ENCODE data around the gene ALDH7A1.

Gene ALDH7A1

DNA sequence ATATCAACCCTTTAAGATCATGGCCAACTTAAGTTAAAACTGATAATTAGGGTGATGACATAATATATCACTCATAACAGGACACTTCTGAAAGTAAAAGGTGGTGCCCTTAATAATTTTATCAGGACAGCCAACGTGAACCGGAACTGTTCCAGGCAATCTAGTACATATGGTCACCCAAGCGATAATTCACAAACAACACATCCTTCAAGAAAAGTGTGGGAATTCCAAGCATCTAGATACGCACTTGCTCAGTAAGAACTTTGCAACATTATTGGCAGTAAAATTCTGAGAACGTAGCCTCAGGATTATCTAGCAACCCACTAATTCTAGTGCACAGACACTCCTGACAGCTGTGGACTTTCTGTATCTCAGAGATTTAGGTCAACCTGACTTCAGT lies 85.7 kb downstream of the ALDH7A1 start:
- DNase-seq (ENCODE audit: extremely low read depth in 1 of 2, low read depth in 1 of 2) = no peak

DNA sequence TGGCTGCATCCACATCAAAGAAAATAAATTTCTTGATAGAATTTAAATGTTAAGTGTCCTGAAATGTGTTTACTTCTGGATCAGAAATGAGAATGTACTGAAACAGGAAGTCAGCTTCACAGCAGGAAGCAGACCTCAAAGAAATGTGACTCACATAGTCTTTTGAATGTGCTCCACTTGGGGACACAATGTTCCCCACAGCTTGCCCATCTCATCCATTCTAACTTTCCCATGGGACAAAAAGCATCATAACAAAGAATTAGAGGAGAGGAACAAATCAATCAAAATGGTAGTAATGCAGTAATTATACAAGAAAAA lies 86.1 kb downstream of the ALDH7A1 start:
- no peak for DNase-seq (ENCODE audit: extremely low read depth in 1 of 2, low read depth in 1 of 2)

DNA sequence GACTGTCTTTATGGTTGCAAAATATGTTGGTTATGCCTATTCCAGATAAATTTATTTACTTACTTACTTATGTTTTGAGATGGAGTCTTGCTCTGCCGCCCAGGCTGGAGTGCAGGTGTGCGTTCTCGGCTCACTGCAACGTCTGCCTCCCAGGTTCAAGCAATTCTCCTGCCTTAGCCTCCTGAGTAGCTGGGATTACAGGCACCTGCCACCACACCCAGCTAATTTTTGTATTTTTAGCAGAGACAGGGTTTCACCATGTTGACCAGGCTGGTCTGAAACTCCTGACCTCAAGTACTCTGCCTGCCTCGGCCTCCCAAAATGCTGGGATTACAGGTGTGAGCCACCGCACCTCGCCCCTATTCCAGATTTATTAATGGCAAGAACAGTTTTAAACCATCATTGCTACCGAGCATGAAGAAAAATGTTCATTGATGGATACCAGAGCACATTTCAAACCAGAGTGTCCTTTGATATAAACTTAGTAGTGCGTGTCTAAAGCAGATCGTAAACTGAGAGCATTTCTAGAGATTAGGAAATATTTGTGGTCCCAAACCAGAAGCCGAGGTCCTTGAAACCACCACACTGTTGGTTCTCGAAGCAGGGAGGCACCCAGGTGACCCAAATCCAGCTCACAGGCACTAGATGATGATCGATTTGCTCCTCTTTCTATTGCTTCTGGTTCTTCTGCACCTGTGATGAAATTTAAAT lies 86.6 kb downstream of the ALDH7A1 start:
- DNase-seq (ENCODE audit: extremely low read depth in 1 of 2, low read depth in 1 of 2) = no peak

DNA sequence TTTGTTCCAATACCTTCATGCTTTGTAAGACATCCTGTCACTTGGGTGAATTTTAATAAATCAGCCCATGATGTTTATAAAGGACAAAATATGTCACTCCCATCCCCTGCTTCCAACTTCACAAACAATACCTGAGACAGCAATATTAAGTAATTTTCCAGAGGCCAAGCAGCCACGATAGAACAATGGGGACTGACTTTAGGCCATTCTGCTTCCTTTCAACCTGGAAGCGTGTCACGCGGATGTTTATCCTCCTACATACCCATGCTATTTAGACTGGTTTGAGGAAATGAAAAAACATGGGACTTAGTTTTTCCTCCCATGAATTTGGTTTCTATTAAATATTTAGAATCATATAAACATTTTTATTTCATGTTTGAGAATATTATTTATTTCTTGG lies 88.9 kb downstream of the ALDH7A1 start:
- no peak for DNase-seq (ENCODE audit: extremely low read depth in 1 of 2, low read depth in 1 of 2)

DNA sequence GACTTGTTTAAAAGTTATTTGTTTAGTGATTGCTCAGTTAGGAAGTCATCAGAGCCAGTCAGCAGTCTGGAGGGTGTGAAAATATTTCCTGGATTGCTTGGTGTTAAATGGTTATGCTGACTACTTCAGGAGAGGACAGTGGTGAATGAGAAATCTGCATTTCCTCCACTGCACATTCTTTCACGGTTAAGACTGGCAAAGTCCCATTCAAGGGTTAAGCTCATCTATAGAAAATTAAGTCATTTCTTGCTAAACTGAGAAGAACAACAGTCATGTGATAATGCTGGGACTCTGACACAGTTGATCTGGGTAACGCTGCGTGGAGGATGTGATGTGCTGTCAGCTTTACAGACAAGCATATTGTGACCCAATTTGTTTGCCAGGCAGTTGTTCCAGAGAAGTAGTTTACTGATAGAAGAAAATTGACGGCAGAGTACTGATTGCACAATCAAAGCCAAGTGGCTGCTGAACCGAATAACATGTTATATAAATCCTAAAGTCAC lies 91.4 kb downstream of the ALDH7A1 start:
- no peak for DNase-seq (ENCODE audit: extremely low read depth in 1 of 2, low read depth in 1 of 2)

DNA sequence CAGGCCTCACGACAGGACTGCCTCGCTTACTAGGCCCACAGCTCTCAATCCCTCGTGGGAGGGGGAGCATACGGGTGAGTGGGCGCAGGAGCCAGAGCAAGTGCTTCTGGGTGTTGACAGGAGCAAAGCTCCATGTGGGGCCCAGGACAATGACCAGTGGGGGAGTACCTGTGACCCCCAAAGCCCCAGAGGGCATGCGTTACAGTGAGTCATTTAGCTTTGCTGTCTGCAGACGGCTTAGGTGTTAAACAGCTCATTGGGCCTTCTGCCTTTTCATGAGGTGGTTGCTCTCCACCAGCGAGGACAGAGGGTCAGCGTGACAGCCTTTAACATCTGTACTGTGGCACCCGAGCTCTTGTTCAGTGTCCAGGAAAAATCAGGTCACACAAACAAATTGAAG lies 93.6 kb downstream of the ALDH7A1 start:
- DNase-seq (ENCODE audit: extremely low read depth in 1 of 2, low read depth in 1 of 2) = no peak

DNA sequence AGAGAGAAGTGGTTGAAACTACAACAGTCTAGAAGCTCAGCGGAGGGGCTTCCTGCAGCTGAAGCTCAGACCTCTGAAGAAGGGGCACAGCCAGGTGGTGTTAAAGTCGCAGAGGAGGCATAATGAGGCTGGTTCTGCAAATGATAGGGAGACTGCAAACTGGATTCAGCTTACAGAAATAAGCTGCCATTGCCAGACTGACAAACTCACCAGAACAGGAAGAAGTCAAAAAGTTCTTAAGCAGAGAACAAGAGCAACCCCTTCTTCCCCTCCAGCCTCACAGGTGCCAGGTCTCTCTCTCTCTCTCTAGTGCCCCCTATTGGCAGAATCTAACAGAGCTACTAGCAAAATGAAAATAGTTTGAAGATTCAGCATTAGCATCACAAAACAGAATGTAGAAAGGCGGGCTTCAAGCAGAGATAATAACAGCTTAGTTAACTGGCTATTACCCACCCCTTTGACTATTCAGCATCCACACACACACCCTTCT lies 95.1 kb downstream of the ALDH7A1 start:
- no peak for DNase-seq (ENCODE audit: extremely low read depth in 1 of 2, low read depth in 1 of 2)

DNA sequence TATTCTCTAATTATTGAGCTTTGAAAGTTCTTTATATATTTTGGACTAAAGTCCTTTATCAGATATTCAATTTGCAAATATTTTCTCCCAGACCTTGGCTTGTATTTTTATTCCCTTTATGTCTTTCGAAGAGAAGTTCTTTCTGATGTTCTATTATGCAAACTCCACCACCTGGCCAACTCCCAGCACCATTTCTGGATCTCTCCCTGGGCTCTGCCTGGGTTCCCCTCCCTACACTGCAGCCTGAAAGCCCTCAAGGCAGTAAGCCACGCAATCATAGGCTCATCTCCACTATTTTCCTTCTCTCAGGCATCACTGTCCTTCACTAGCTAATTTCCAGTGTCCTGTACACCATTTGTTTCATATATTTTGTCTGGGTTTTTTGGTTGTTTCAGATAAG lies 95.7 kb downstream of the ALDH7A1 start:
- no peak for DNase-seq (ENCODE audit: extremely low read depth in 1 of 2, low read depth in 1 of 2)

DNA sequence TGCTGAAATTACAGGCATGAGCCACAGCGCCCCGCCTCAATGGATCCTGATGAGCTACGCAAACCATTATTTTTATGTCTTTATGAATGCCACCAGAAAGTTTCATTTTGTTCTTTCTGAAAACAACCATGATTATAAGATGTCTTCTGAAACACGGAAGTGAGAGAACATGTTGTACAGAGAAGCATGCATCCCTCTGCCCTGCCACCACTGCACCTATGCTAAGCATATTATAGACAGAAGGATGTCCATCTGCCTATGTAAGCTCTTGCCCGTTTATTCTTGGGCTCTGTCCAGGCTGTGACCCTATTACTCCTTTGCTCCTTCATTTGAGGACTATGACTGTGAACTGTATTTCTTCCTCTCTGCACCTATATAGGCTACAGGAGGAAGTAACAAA lies 97.5 kb downstream of the ALDH7A1 start:
- DNase-seq (ENCODE audit: extremely low read depth in 1 of 2, low read depth in 1 of 2) = no peak

DNA sequence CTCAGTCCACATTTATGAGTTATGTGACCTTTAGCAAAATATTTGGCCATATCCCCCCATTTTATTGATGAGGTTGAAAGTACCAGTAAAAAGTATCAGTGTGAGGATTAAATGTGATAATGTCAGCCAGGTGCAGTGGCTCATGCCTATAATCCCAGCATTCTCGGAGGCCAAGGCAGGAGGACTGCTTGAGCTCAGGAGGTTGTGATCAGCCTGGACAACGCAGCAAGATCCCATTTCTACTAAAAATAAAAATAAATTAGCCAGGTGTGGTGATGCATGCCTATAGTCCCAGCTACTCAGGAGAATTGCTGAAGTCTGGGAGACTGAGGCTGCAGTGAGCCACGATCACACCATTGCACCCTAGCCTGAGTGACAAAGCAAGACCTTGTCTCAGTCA lies 100.6 kb downstream of the ALDH7A1 start:
- DNase-seq (ENCODE audit: extremely low read depth in 1 of 2, low read depth in 1 of 2) = no peak

DNA sequence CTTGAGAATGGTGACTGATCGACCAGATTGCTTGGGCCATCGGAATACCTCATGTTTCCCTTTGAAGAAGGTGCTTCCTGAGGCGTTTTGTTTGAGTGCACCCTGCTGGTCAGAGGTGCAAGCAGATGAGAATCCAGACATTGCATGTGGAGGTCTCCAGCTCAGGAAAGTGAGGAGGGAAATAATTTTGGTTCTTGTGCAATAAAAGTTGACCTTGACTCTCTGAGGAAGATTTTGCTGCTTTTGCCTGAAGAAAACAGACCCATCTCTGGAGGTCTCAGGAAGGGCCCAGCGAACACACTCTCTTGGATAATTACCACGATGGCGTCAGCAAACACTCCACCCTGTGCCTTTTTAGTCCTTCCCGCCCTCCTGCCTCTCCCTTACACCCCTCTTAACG lies 102.1 kb downstream of the ALDH7A1 start:
- DNase-seq (ENCODE audit: extremely low read depth in 1 of 2, low read depth in 1 of 2) = no peak

DNA sequence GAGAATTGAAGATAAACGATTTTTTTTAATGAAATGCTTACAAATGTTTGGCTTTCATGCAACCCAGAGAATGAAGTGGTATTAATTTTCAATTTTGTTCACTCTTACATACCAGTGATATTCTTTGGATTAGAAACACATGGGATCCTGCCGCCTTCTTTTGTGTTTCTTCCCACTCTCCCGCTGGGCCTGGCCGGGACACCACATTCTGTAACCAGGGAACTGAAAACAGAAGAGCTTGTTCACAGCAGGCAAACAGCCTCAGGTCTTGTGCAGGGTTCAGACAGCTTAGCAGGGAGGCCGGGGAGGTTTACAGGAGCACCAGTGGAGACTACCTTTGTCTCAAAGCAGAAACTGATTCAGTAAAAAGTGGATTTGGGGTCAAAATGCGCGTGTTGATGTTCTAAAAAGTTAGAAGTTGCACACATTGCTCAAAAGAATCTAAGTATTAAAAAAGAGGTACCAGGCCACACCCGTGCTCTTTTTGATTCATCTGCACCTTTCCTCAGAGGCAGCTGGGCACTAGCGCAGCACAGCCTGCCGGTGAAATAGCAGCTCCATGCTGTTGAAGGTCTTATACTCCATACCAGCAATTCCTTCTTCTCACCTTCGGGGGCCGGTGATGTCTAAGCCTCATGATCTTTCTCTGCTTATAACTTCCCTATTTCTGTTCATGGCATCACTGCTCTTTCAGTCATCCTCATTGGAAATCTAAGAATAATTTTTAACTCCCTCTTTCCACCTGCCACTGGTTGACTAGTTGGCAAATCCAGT lies 104.7 kb downstream of the ALDH7A1 start:
- no peak for DNase-seq (ENCODE audit: extremely low read depth in 1 of 2, low read depth in 1 of 2)

DNA sequence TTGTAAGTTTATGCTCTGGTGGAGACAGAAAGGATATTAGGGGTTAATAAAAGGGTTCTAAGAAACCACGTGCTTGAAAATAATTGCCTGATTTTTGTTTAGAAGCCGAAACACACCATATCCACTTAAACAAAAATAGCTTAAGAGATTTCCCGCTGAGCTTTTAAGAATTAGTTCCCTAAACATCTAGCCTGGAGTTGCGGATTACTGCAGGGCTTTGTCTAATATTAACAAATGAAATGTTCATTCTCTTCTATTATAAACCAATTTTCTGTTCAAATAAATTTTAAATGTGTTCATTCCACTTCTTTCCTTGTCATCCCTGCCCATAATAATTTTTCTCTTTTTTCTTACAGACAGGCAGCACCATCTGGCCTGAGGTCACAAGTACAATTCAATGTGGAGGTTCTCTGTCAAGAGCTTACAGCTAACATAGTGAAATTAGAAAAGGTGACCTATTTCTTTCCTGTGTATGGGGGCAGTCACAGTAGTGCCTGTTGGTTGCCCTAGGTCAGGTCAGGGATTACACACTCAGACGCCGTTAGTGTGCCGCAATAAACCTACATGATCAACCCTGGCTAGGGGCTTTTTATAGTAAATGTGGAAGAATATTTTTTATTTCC lies 106.5 kb downstream of the ALDH7A1 start:
- no peak for DNase-seq (ENCODE audit: extremely low read depth in 1 of 2, low read depth in 1 of 2)

DNA sequence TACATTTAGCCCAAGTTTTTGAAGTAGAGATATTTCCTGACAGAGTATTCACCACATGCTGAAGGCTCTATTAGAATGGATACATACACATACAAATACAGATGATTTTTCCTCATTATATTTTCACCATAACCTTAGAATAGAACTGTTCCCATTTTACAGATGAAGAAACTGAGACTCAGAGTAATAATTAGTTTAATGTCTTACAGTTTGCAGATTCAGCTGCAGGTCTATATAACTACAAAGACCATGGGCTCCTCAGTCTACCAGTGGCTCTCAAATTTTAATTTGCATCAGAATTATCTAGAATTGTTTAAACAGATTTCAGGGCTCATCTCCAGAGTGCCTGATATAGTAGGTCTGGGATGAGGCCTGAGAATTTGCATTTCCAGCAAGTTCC lies 107.4 kb downstream of the ALDH7A1 start:
- no peak for DNase-seq (ENCODE audit: extremely low read depth in 1 of 2, low read depth in 1 of 2)

DNA sequence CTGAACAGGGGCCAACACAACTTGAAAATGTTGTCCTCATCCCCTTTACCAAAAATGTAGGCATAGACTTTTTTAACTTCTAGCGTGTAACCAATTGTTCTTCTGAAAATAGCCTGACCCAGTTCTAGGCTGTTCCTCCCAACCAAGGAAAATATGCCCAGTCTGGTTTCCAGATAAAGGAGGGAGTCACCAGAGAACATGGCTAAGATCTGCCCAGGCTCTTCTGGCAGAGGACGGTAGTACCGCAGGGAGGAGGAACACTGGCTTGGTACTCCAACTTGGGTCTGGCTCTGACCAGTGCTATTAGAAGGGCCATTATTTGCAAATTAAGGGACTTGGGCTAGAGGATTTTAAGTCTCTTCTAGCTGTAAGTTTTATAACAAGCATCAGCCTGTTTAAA lies 108.7 kb downstream of the ALDH7A1 start:
- DNase-seq (ENCODE audit: extremely low read depth in 1 of 2, low read depth in 1 of 2) = no peak

DNA sequence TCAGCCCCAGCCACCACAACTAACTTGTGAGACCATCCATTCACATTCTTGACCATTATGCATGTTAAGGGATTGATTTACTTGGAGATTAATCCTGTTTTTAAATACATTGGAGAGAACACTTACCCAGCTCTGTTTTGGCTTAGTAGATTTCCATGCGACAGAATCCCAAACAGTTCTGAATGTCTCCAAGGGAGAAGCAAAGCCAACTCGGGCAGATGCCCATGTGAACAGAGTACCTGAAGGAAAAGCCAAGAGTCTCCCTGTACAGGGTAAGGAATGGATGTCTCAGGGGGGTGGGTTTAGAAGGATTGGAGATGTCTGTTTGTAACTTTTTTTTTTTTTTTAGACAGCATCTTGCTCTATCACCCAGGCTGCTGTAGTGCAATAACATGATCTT lies 110.8 kb downstream of the ALDH7A1 start:
- DNase-seq (ENCODE audit: extremely low read depth in 1 of 2, low read depth in 1 of 2) = no peak

DNA sequence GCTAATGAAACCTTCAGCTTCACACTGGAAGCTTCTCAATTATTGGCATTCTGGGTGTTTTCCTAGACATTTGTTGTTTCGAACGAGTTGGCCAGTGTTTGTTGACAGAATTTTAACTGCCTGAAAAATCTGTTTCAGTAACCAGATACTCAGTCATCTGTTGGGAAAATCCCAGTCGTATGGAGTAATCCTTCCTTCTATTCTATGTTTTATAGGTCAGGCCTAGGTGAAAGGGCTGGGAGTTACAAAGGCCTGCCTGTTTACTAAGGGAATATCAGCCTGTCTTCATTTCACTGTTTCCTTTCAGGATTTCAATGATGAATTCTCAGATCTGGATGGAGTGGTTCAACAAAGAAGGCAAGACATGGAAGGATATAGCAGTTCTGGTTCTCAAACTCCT lies 111.9 kb downstream of the ALDH7A1 start:
- no peak for DNase-seq (ENCODE audit: extremely low read depth in 1 of 2, low read depth in 1 of 2)

DNA sequence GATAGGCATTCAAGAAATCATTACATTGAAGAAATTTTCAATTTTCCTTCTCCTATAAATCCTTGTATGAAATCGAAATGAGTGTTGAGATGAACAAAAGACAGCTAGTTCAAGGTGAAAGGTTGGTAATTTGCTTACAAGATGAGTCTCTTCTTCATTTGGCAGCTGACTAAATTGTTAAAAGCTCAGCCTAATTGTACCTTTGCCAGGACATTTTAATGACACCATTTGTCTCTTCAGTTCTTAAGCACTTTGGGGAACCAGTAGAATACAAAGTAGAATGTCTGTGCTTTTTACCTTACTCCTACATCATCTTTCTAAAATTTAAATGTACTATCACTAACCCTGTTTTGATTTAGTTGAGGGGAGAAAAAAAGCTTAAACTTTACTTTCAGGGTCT lies 112.4 kb downstream of the ALDH7A1 start:
- DNase-seq (ENCODE audit: extremely low read depth in 1 of 2, low read depth in 1 of 2) = no peak

DNA sequence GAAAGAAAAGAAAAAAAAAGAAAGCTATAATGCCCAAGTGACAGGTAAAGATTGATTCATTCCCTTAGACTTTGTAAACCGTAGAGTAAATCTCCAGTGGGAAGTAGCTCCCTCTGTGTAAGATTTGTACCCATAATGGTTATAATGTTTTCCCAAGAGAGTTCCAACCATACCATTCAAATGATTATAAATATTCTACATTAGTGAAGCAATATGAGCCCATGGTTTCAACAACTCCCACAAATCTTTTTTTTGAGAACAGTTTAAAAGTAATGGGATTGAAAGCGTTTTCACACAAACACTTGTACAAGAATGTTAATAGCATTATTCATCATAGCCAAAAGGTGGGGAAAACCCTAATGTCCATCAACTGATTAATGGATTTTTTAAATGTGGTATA lies 113.8 kb downstream of the ALDH7A1 start:
- no peak for DNase-seq (ENCODE audit: extremely low read depth in 1 of 2, low read depth in 1 of 2)
